Choroid plexus epithelial cell (primary cell): ENCODE data around the gene POLD2.

ENCODE experiments used
- DNase-seq: peaks from one replicate; pipeline ENCODE4 v3.0.0-alpha.2; 2010; ENCODE audit warnings: low read depth
- H3K4me3 ChIP-seq: 2 replicates; pipeline ENCODE4 v1.5.1; 2011; ENCODE audit warnings: low read depth, mild to moderate bottlenecking, control low read depth, low read length, moderate library complexity
- CTCF ChIP-seq: conservative IDR thresholded peaks from 2 replicates; pipeline ENCODE4 v1.5.1; 2011; ENCODE audit warnings: low read depth, mild to moderate bottlenecking, control low read depth, inconsistent platforms, low read length, moderate library complexity

POLD2 gene

GRCh38 chr7:44162179-44162578 lies 38.8 kb upstream of the POLD2 start:
- H3K4me3 ChIP-seq = no peak overlapping the region
- no peak for TF ChIP-seq CTCF
- DNase-seq = no peak

- TF ChIP-seq CTCF = no peak
- H3K4me3 ChIP-seq = no peak overlapping the region
- DNase-seq = no peak
Observed at GRCh38 chr7:44161371-44161770, 38.0 kb upstream of the POLD2 start.

- H3K4me3 ChIP-seq = no peak overlapping the region
- no peak for TF ChIP-seq CTCF
- no peak for DNase-seq
Observed at GRCh38 chr7:44159824-44160630, 36.7 kb upstream of the POLD2 start.

- no peak for TF ChIP-seq CTCF
- DNase-seq = no peak
Observed at GRCh38 chr7:44158873-44159631, 35.7 kb upstream of the POLD2 start.

GRCh38 chr7:44158096-44158872 lies 34.9 kb upstream of the POLD2 start:
- H3K4me3 ChIP-seq = no peak overlapping the region

More at GRCh38 chr7:44158873-44159631, 35.7 kb upstream of the POLD2 start:
- no peak overlapping the region for H3K4me3 ChIP-seq

More at GRCh38 chr7:44158096-44158872, 34.9 kb upstream of the POLD2 start:
- DNase-seq = no peak
- TF ChIP-seq CTCF = no peak
